ACC112 (cell line): ENCODE measurements around the gene RNASE8.

Experiments used
- H2AFZ ChIP-seq: fragments of 200-600 bp; sonication (generic); one replicate; pipeline ENCODE4 v1.6.0; 2017; ENCODE audit warnings: antibody characterized with exemption, low read length; ENCODE audit not compliant: unreplicated experiment
- H3K27ac ChIP-seq: fragments of 200-600 bp; sonication (generic); 2 replicates; pipeline ENCODE4 v1.5.1; 2014; ENCODE audit warnings: low read depth, mild to moderate bottlenecking, antibody characterized with exemption, low read length, moderate library complexity
- H3K27me3 ChIP-seq: fragments of 200-600 bp; sonication (generic); 2 replicates; pipeline ENCODE4 v1.6.1; 2014; ENCODE audit warnings: mild to moderate bottlenecking, antibody characterized with exemption, low read length, moderate library complexity, mixed read lengths; ENCODE audit not compliant: insufficient read depth
- H3K36me3 ChIP-seq: fragments of 200-600 bp; sonication (generic); 2 replicates; pipeline ENCODE4 v1.6.1; 2016; ENCODE audit warnings: mild to moderate bottlenecking, antibody characterized with exemption, low read length, moderate library complexity, mixed read lengths; ENCODE audit not compliant: insufficient read depth
- H3K4me1 ChIP-seq: fragments of 200-600 bp; sonication (generic); one replicate; pipeline ENCODE4 v1.6.1; 2016; ENCODE audit warnings: low read length, mixed read lengths; ENCODE audit not compliant: insufficient read depth, unreplicated experiment, control insufficient read depth
- H3K4me3 ChIP-seq: fragments of 200-600 bp; sonication (generic); 2 replicates; pipeline ENCODE4 v1.5.1; 2014; ENCODE audit warnings: mild to moderate bottlenecking, low read depth, low read length
- H3K79me2 ChIP-seq: fragments of 200-600 bp; sonication (generic); one replicate; pipeline ENCODE4 v1.6.0; 2016; ENCODE audit warnings: low read length; ENCODE audit not compliant: control insufficient read depth, unreplicated experiment, insufficient read depth

The RNASE8 gene

GRCh38 chr14:21068521-21069387 is 11.1 kb downstream of the RNASE8 start:
- Histone ChIP-seq H3K4me3 (peak overlapping the region; percentile 92), H3K36me3 (no peaks in the 10 kb centered on the region), H3K27ac (peak overlapping the region; percentile 54; the same call in 1 of the 2 replicates), H3K79me2 (peaks cover 4% of the 10 kb centered on the region), H3K27me3 (no peaks in the 10 kb centered on the region), H3K4me1 (peaks cover 26% of the 10 kb centered on the region), H2AFZ (peak overlapping the region; percentile 73)

- Histone ChIP-seq H3K4me3 (peak overlapping the region; percentile 92), H2AFZ (peak overlapping the region; percentile 73), H3K27ac (peak overlapping the region; percentile 54), H3K4me1 (peaks cover 26% of the 10 kb centered on the region), H3K36me3 (peaks cover under 1% of the 10 kb centered on the region; the same call in 1 of the 2 replicates), H3K79me2 (peaks cover 4% of the 10 kb centered on the region), H3K27me3 (no peaks in the 10 kb centered on the region)
Observed at GRCh38 chr14:21069388-21070082, 11.9 kb downstream of the RNASE8 start.

- peaks cover 4% of the 10 kb centered on the region; the same call in 1 of the 2 replicates for H3K36me3 ChIP-seq
- H3K27me3 ChIP-seq, result no peaks in the 10 kb centered on the region
- H3K79me2 ChIP-seq, result peaks cover 4% of the 10 kb centered on the region
- peak within 1 kb of the TSS; percentile 80 for H3K27ac ChIP-seq
- H2AFZ ChIP-seq, result peak within 1 kb of the TSS; percentile 73
- peaks cover 26% of the 10 kb centered on the region for H3K4me1 ChIP-seq
- peak within 1 kb of the TSS; percentile 92 for H3K4me3 ChIP-seq
Observed at GRCh38 chr14:21070083-21070609, 12.5 kb downstream of the RNASE8 start, which contains the start of gene ARHGEF40. Gene ARHGEF40, plus strand, starts transcription at chr14:21070304. Its CDS starts 93 bp downstream, at chr14:21070397.

GRCh38 chr14:21070610-21071224 is 13.1 kb downstream of the RNASE8 start:
- Histone ChIP-seq H2AFZ (peak overlapping the region; percentile 61), H3K27ac (peak overlapping the region; percentile 80), H3K4me3 (peak overlapping the region; percentile 92), H3K36me3 (peaks cover 4% of the 10 kb centered on the region; the same call in 1 of the 2 replicates), H3K79me2 (peaks cover 4% of the 10 kb centered on the region), H3K27me3 (no peaks in the 10 kb centered on the region), H3K4me1 (peaks cover 26% of the 10 kb centered on the region)

GRCh38 chr14:21071225-21072030 is 13.8 kb downstream of the RNASE8 start:
- peak overlapping the region; percentile 80 for H3K27ac ChIP-seq
- peaks cover 26% of the 10 kb centered on the region for H3K4me1 ChIP-seq
- H3K27me3 ChIP-seq, result no peaks in the 10 kb centered on the region
- peaks cover 4% of the 10 kb centered on the region for H3K79me2 ChIP-seq
- peaks cover 7% of the 10 kb centered on the region; the same call in 1 of the 2 replicates for H3K36me3 ChIP-seq
- H3K4me3 ChIP-seq, result peak overlapping the region; percentile 92
- no peak overlapping the region for H2AFZ ChIP-seq

GRCh38 chr14:21072031-21072473 is 14.4 kb downstream of the RNASE8 start:
- H3K36me3 ChIP-seq, result peaks cover 10% of the 10 kb centered on the region; the same call in 1 of the 2 replicates
- no peaks in the 10 kb centered on the region for H3K27me3 ChIP-seq
- H3K27ac ChIP-seq, result peak overlapping the region; percentile 80
- H3K4me1 ChIP-seq, result peaks cover 26% of the 10 kb centered on the region
- H3K4me3 ChIP-seq, result peak overlapping the region; percentile 92
- no peak overlapping the region for H2AFZ ChIP-seq
- peaks cover 4% of the 10 kb centered on the region for H3K79me2 ChIP-seq

- Histone ChIP-seq H3K27me3 (no peaks in the 10 kb centered on the region), H3K4me1 (peaks cover 26% of the 10 kb centered on the region), H2AFZ (no peak overlapping the region), H3K4me3 (peak overlapping the region; percentile 92), H3K27ac (peak overlapping the region; percentile 80), H3K36me3 (peaks cover 10% of the 10 kb centered on the region; the same call in 1 of the 2 replicates), H3K79me2 (peaks cover 4% of the 10 kb centered on the region)
Observed at GRCh38 chr14:21072781-21073339, 15.2 kb downstream of the RNASE8 start.

GRCh38 chr14:21073921-21074320 is 16.3 kb downstream of the RNASE8 start:
- H2AFZ ChIP-seq, result no peak overlapping the region
- peaks cover 4% of the 10 kb centered on the region for H3K79me2 ChIP-seq
- peaks cover 21% of the 10 kb centered on the region for H3K4me1 ChIP-seq
- peaks cover 10% of the 10 kb centered on the region; the same call in 1 of the 2 replicates for H3K36me3 ChIP-seq
- no peaks in the 10 kb centered on the region for H3K27me3 ChIP-seq
- H3K4me3 ChIP-seq, result no peak overlapping the region
- H3K27ac ChIP-seq, result no peak overlapping the region

GRCh38 chr14:21074398-21075272 is 17.0 kb downstream of the RNASE8 start:
- H3K79me2 ChIP-seq, result peaks cover 4% of the 10 kb centered on the region
- H3K27me3 ChIP-seq, result no peaks in the 10 kb centered on the region
- H3K4me3 ChIP-seq, result no peak overlapping the region
- H3K27ac ChIP-seq, result no peak overlapping the region
- H2AFZ ChIP-seq, result no peak overlapping the region
- H3K4me1 ChIP-seq, result peaks cover 14% of the 10 kb centered on the region
- H3K36me3 ChIP-seq, result peaks cover 16% of the 10 kb centered on the region
